Left ventricle myocardium superior (tissue), 1 donor: ENCODE results near the gene SMARCA4. TPM values are rescaled to one million over a fixed set of nuclear protein-coding genes. Genes with fewer than 3 reads are reported as not detected.
"Not testable (repeated sequence)": the region's sequence is repeated elsewhere in the genome, so short reads cannot be mapped to it uniquely, and the experiment has no call there.

Experiments
- ATAC-seq: fragments of 200-7000 bp; cut with Tn5 transposase; one replicate; pipeline ENCODE4 v1.9.1; 2020; ENCODE audit warnings: mild to moderate bottlenecking, moderate library complexity
- DNase-seq: peaks from one replicate; pipeline ENCODE4 v3.0.0-alpha.2; 2020
- intact Hi-C: fragments of 100-400 bp; cut with micrococcal nuclease; formaldehyde crosslinking; loops from one replicate; pipeline ENCODE4 v1.11.0; 2022
- total RNA-seq: library from RNA; stranded (reverse); fragmentation: NEBNext Ultra II Directional; extraction: Animal tissue kit (Norgen Biotek cat#: 25700); gene quantifications from one replicate; pipeline ENCODE4 v1.2.1, GENCODE V29; 2021
- donor health status: DM: no; HTN: yes; CAD: no; lungs with severe emphysema.

The SMARCA4 gene
- total RNA-seq, 1 donor from 2014 or later: 41.6 TPM

DNA sequence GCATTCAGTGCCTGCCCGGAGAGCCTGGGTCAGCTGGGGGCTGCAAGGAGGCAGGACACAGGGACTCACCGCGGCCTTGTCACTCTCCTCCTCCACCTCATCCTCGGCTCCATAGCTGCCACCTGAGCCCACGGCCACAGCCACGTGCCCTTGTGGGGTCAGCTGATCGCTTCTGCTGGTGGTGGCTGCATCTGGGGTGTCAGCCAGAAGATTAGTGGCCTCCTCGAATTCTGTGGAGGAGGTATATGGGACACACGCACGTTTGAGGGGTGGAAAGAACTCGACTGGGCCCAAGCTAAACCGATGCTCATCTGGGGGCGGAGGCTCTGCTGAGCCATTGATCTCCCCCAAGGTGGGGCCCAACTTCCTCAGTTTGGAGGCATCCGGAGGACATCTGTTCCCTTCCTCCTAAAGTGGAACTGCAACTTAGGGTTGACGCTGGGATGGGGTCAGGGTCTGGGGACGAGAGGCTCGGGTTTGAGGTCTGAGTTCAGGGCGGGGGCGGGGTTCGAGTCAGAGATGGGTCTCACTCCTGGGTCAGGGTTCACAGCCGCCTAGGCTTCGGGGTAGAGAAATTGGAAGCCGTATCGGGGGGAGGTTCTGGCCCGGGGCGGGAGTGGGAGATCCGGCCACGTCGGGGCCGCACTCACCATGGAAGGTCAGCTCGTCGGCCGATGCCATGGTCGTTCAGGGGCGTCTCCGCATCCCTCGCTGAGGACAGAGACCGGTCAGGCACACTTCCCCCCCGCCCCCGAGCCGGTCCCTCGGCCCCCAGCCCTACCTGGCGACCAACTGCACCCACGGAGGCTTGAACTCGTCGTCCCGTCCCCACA, 32.9 kb upstream of the SMARCA4 start:
- no peak for ATAC-seq
- DNase-seq: no peak
- intact Hi-C loops: no loop called here

DNA sequence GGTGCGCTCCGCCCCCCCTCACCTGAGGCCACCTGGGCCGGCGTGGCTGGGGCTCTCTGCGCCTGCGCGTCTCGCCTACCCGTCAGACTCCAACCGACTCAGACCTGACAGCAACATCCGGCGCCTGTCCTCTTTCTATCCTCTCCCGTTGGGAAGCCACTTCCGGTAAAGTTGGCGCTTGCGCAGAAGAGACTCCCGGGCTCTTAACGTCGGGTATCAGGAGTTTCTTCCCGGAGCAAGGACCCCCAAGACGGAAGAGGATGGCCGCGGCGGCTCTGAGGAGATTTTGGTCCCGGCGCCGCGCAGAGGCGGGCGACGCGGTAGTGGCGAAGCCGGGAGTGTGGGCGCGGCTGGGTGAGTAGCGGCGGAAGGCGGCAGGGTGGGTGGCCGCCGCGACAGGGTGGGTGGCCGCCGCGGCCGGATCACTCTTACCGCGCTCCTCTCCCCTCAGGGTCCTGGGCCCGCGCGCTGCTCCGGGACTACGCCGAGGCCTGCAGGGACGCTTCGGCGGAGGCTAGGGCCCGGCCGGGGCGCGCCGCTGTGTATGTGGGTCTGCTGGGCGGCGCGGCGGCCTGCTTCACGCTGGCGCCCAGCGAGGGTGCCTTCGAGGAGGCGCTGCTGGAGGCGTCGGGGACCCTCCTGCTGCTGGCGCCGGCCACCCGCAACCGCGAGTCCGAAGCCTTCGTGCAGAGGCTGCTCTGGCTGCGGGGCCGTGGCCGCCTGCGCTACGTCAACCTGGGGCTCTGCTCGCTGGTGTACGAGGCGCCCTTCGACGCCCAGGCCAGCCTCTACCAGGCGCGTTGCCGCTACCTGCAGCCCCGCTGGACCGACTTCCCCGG, 32.0 kb upstream of the SMARCA4 start, which contains the start of the genes TIMM29 and YIPF2:
TIMM29 (plus strand) TSS at position 249 of the 839 bp plus-strand sequence; CDS start at position 261, 12 bp downstream.
YIPF2 (minus strand) TSS at position 77 of the 839 bp plus-strand sequence. CDS start 229 bp downstream, outside the sequence.
- intact Hi-C loops: no loop called here
- DNase-seq (peak; percentile 97), ATAC-seq (peak; percentile 97)

DNA sequence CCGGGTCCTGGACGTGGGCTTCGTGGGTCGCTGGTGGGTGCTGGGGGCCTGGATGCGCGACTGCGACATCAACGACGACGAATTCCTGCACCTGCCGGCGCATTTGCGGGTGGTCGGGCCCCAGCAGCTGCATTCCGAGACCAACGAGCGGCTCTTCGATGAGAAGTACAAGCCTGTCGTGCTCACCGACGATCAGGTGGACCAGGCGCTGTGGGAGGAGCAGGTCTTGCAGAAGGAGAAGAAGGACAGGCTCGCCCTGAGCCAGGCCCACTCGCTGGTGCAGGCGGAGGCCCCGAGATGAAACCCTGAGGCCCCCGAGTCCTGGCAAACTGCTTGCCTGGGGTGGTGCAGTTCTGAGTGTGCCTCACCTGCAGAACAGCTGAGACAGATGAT, 31.4 kb upstream of the SMARCA4 start:
- ATAC-seq (no peak), DNase-seq (no peak)
- intact Hi-C loops: no loop called here

DNA sequence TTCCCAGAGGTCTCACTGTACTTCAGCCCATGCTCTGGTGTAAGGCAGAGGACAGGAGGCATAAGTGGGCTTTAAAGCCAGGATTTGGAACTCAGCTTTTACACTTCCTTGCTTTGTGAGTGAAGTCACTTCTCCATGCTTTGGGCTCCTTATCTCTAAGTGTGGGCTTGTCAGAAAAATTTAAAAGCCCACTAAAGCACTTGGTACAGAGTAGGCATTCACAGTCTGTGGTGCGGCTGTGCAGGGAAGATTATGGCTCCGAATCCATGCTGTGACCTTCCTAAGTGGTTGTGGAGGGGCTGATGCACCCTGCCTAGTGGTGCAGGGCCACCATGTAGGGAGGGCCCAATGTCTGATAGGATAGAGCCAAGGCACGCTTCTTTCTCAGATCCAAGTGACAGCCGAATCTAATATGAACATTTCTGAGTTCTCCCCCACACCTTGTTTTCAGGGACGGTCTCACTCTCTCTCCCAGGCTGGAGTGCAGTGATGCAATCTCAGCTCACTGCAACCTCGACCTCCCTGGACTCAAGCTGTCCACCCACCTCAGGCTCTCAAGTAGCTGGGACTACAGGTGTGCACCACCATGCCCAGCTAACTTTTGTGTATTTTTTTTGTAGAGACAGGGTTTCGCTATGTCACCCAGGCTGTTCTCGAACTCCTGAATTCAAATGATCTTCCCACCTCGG, 25.3 kb upstream of the SMARCA4 start:
- ATAC-seq (no peak), DNase-seq (no peak)
- intact Hi-C loops: no loop called here

DNA sequence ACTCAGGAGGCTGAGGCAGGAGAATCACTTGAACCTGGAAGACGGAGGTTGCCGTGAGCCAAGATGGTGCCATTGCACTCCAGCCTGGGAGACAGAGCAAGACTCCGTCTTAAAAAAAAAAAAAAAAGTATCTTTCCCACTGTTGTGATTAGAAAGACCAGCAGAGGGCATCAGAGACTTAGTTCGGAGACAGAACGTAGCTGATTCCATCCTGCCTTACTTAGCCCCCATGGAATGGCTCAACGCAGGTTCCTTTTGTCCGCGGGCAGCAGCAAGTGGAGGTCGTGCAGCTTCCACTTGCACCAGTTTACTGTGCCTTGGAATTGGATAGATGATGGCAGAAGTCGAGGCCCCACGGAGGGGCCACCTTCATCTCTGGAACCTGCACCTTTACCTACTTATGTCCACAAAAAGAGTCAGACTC, 24.2 kb upstream of the SMARCA4 start:
- DNase-seq: no peak
- intact Hi-C loops: no loop called here
- peak; percentile 77 for ATAC-seq

DNA sequence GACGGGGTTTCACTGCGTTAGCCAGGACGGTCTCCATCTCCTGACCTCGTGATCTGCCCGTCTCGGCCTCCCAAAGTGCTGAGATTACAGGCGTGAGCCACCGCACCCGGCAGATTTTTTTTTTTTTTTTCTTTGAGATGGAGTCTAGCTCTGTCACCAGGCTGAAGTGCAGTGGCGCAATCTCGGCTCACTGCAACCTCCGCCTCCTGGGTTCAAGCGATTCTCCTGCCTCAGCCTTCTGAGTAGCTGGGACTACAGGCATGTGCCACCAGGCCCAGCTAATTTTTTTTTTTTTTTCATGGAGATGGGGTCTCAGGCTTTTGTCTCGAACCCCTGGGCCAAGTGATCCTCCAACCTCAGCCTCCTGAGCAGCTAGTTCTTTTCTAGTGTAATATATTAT, 19.2 kb upstream of the SMARCA4 start:
- intact Hi-C loops, ATAC-seq, DNase-seq: not testable (repeated sequence)

DNA sequence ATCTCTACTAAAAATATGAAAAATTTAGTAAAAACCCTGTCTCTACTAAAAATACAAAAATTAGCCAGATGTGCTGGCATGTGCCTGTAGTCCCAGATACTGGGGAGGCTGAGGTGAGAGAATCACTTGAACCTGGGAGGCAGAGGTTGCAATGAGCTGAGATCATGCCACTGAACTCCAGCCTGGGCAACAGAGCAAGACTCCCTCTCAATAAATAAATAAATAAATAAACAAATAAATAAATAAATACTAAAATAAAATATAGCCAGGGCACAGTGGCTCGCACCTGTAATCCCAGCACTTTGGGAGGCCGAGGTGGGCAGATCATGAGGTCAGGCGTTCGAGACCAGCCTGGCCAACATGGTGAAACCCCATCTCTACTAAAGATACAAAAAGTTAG, 17.4 kb upstream of the SMARCA4 start:
- intact Hi-C loops, DNase-seq, ATAC-seq: not testable (repeated sequence)

DNA sequence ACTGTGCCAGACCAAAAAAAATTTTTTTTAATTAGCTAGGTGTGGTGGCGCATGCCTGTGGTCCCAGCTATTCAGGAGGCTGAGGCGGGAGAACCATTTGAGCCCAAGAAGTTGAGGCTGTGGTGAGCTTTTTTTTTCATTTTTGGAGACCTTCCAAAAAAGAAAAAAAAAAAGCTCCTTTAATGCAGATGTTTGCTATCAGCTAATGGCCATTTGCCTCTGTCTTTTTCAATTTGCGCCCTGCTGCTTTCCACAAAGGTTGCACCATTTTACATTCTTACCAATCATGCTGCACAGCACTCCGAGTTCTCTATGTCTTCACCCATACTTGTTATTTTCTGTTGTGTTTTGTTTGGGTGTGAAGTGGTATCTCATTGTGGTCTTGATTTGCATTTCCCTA, 15.6 kb upstream of the SMARCA4 start:
- no peak for ATAC-seq
- intact Hi-C loops: no loop called here
- no peak for DNase-seq

DNA sequence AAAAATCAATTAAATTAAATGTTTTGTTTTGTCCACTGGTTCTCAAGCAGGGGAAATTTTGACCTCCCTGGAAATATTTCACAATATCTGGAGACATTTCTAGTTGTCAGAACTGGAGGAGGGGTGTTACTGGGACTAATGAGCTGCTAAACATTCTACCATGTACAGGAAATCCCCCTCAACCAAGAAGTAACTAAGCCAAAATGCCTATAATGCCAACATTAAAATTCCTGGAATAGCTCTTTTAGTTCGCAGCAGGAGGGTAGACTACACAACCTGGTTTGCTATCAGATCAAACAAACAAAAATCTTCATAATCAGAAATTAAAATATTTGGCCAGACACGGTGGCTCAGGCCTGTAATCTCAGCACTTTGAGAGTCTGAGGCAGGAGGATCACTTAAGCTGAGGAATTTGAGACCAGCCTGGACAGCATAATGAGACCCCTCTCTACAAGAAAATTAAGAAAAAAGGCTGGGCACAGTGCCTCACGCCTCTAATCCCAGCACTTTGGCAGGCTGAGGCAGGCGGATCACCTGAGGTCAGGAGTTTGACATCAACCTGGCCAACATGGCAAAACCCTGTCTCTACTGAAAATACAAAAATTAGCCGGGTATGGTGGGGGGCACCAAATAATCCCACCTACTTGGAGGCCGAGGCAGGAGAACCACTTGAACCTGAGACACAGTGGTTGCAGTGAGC, 13.7 kb upstream of the SMARCA4 start:
- ATAC-seq: no peak
- intact Hi-C loops: no loop called here
- no peak for DNase-seq

DNA sequence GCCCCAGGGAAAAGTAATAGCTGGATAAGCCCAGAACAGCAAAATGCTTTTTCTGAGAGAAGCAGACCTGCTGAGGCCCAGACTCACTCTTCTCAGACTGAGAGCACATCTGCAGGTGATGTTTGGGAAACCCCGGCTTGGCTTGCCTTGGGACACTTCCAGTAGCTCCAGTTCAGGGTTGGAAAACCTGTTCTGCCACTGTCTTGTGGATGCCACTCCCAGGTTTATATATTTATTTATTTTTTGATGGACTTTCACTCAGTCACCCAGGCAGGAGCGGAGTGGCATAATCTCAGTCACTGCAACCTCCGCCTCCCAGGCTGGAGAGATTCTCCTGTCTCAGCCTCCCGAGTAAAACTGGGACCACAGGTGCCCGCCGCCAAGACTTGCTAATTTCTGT, 8.0 kb upstream of the SMARCA4 start:
- no peak for ATAC-seq
- DNase-seq: no peak
- intact Hi-C loops: no loop called here

DNA sequence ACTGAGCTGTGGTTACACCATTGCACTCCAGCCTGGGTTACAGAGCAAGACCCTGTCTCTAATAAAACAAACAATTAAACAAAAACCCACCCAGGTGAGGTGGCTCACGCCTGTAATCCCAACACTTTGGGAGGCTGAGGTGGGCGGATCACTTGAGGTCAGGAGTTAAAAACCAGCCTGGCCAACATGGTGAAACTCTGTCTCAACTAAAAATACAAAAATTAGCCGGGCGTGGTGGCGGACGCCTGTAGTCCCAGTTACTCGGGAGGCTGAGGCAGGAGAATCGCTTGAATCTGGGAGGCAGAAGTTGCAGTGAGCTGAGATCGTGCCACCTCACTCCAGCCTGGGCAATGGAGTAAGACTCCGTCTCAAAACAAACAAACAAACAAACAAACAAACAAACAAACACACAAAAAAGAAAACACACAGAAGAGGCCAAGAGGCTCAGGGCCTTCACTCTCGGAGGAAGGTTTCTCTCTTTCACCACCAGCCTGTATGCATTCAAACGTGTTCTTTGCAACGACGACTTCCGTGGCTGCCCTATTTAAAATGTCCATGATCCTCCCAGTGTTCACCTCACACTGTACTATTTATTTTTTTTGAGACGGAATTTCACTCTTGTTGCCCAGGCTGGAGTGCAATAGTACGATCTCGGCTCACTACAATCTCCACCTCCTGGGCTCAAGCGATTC, 1.4 kb upstream of the SMARCA4 start:
- DNase-seq, intact Hi-C loops, ATAC-seq: not testable (repeated sequence)

DNA sequence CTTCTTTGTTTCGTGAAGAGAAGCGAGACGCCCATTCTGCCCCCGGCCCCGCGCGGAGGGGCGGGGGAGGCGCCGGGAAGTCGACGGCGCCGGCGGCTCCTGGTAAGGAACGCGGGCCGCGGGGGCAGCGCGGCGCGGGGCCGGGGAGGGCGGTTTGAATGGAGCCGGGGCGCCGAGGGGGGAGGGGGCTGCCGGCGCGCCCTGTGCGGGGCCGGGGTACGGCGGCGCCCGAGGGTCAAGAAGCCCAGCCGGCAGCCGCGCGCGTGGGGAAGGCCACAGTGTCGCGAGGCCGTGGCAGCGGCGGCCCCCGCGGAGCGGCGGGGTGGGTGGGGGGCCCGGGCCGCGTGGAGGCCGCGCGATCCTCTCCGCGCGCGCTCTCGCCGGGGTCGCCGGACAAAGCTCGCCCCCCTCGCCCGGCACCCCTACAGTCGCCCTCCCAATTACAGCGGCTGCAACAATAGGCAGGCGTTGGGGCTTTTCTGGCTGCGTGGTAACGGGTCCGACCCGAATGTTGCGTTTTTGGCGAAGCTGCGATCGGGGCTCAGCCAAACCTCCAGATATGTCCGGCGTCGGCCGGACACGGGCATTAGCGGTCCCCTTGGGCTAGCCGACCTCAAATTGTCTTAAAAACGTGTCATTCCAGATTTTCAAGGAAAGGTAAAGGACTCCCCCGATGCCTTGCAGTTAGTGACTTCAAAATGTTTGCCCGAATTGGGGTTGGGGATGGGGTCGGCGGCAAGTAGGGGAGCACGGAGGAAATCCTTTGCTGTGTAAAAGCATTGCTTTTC, 437 bp downstream of the SMARCA4 start:
- intact Hi-C loops: no loop called here
- DNase-seq (peak; percentile 85), ATAC-seq (peak; percentile 51)

DNA sequence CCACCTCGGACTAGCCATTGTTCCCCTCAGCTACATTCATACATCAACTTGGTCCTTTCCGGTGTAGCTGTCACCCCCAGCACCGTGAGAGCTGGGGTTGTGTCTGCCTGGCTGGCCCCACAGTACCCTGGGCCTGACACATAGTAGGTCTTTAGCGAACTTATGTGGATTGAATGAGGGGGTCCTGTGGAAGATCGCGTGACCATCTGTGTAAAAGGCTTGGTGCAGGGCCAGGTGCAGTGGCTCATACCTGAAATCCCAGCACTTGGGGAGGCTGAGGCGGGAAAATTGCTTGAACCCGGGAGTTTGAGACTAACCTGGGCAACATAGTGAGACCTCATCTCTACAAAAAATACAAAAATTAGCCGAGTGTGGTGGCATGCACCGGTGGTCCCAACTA, 2.0 kb downstream of the SMARCA4 start:
- ATAC-seq: no peak
- intact Hi-C loops: no loop called here
- DNase-seq: no peak

DNA sequence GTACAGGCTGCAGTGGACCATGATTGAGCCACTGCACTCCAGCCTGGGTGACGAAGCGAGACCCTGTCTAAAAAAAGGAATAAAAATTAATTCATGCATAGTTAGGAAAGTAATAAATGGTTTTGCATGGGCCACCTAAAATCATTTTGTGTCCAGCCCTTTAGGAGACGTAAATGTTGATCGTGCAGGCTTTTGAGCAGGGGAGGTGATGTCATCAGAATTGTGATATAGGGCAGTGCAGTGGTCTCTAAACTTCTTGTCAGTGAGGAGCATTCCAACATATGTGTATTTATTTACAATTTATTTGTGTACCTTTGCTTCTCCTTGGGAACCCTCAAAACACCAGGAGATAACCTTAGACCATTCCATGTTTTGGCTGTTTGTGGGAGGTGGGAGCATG, 3.0 kb downstream of the SMARCA4 start:
- ATAC-seq: no peak
- no peak for DNase-seq
- intact Hi-C loops: no loop called here

DNA sequence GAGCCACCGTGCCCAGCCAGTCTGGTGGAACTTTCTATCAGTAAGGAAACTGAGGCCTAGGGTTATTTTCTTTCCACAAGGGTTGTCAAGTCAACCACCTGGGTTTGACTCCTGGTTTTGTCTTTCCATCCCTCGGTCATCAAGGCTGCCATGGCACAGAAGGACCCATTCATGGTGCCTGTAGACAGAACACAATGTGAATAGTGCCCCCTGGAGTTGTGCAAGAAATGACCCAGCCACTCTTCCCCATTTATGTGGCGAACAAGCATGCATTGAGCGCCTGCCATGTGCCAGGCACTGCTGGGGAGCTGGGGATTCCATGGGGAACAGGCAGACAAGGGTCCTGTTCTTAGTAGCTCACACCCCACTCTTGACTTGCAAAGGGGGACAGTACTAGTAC, 4.1 kb downstream of the SMARCA4 start:
- DNase-seq: no peak

DNA sequence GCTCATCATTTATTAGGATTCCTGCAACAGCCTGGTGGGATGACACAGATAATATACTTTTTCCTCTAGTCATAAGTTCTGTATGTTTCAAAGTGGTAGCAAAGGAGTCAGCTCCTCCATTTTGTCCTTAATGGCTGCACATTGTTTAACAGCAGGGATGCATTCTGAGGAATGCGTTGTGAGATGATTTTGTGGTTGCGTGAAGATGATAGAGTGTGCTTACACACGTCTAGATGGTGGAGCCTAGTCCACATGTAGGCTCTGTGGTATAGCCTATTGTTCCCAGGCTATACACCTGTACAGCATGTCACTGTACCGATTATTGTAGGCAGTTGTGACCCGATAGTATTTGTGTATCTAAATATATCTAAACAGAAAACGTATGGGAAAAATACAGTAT, 4.6 kb downstream of the SMARCA4 start:
- intact Hi-C loops: no loop called here
- DNase-seq (no peak), ATAC-seq (no peak)

More for the DNA sequence above, 4.1 kb downstream of the SMARCA4 start:
- ATAC-seq: no peak
- intact Hi-C loops: no loop called here

DNA sequence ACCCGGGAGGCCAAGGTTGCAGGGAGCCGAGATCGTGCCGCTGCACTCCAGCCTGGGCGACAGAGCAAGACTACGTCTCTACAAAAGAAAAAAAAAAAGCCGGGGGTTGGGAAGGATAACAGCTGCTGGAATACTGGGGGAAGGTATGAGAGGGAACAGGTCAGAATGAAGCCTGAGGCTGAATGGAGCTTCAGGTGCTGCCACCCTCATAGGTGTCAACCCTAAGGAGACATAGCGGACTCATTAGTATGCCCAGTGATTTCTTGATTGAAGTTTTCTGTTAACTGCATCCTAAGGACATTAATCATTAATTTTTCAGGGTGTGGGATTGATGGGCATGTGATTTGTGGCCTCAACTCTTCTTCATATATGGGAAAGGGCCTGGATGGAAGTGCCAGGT, 6.0 kb downstream of the SMARCA4 start:
- intact Hi-C loops: no loop called here
- no peak for ATAC-seq
- DNase-seq: no peak
